Measurements from ENCODE around the gene TXNRD2.

DNA sequence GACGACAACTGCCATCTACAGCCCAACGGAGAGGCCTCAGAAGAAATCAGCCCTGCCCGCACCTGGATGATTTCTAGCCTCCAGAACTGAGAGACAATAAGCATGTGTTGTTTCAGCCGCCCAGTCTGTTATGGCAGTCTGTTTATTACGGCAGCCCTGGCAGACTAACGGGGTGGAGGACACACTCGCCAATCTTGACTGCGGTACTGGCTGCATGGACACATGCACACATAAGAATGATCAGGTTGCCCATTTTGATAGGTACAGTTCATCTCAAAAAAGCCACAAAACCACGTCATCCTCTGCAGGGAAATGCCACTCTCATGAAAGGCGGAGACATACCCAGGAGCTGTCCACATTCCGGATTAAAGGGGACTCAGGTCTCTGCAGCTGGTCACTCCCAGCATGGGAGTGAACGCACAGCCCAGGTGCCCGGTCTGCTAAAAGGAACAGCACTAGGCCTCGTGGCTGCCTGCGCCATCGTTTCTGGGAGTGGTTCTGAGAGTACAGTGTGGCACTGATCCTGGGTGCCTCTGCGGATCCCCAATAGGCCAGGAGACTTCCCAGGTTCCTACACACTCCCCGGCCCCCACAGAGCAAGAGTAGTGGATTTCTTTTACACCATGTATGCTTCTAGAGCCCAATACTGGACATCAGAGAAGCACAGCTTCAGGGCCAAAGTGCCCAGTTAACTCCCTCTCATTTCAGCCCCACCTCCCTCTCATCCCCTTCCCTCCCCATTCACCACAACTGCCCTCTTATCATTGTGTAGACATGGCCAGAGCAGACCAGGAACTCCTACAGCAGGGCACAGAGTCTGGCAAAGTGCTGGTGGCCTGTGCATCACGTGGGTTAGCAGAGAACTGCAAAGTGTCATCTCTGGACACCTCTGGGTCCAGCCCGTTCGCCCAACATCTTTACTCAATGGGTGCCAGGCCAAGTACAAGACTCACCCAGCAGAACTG is 11.8 kb downstream of the TXNRD2 start:
- TF ChIP-seq, protein P1, sequence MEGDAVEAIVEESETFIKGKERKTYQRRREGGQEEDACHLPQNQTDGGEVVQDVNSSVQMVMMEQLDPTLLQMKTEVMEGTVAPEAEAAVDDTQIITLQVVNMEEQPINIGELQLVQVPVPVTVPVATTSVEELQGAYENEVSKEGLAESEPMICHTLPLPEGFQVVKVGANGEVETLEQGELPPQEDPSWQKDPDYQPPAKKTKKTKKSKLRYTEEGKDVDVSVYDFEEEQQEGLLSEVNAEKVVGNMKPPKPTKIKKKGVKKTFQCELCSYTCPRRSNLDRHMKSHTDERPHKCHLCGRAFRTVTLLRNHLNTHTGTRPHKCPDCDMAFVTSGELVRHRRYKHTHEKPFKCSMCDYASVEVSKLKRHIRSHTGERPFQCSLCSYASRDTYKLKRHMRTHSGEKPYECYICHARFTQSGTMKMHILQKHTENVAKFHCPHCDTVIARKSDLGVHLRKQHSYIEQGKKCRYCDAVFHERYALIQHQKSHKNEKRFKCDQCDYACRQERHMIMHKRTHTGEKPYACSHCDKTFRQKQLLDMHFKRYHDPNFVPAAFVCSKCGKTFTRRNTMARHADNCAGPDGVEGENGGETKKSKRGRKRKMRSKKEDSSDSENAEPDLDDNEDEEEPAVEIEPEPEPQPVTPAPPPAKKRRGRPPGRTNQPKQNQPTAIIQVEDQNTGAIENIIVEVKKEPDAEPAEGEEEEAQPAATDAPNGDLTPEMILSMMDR (IDR thresholded peaks at IDR 0.05) = no peak
- no peak for TF ChIP-seq POLR2A (IDR thresholded peaks at IDR 0.05)
